ENCODE measurements around the gene DCUN1D1. TPM values are rescaled to one million over a fixed set of nuclear protein-coding genes. Genes with fewer than 3 reads are reported as not detected.

DCUN1D1 gene
- total and polyA plus RNA-seq, 2 of the 13 experiments (the other 11 are each of a cell fraction or from before 2014, with no cell fraction given): 10.5 to 39.7 TPM

GRCh38 chr3:183013856-183014255, 33.5 kb upstream of the DCUN1D1 start:
- no peaks in the 10 kb centered on the region for H4K20me1 ChIP-seq (ENCODE audit: insufficient read depth, low read length)
- in situ Hi-C loops (cut with HindIII; ENCODE audit: extremely low pct_ligation_motif_present, low pct_unique_long_range_greater_than_20kb) (no loop called here), intact Hi-C loops (cut with micrococcal nuclease; ENCODE audit: unreplicated experiment) (no loop called here)
- no peak for FAIRE-seq
- peaks cover 0 to 10% of the 10 kb centered on the region in 2 experiments; a peak in 2 of 5 replicates for H3K36me3 ChIP-seq (replicated peaks in 1 of 2; ENCODE audit: control insufficient read depth in 1 of 2, insufficient read depth in 2 of 2, low read length in 2 of 2)
- BruUV-seq (replicated peaks): no TSS peak
- H3K79me2 ChIP-seq (ENCODE audit: insufficient read depth, low read length): no peaks in the 10 kb centered on the region
- no peak overlapping the region for H3K27ac ChIP-seq (ENCODE audit: extremely low read length, insufficient read depth, low read length)
- no peak overlapping the region for H3K4me3 ChIP-seq (replicated peaks in 1 of 3; ENCODE audit: insufficient read depth in 1 of 3, low read depth in 2 of 3, low read length in 3 of 3)
- ATAC-seq: no peak
- no peak for DNase-seq (ENCODE audit: low spot score)
- WGBS (ENCODE audit: low lambda C conversion rate): 89% methylated on average over 6 of the region's 6 CpGs
- no peak overlapping the region for H2AFZ ChIP-seq (ENCODE audit: low read length)
- ChIA-PET CTCF (ENCODE audit: low intra/inter-chr PET ratio, low total read pairs) (no interaction called here), POLR2A (no interaction called here)
- H3K9me3 ChIP-seq (ENCODE audit: low read length): no peaks in the 10 kb centered on the region
- H3K4me2 ChIP-seq (ENCODE audit: low read depth, low read length): no peak overlapping the region
- H3K27me3 ChIP-seq (ENCODE audit: control insufficient read depth in 1 of 2, insufficient read depth in 2 of 2, low read length in 2 of 2): no peaks in the 10 kb centered on the region
- H3K9ac ChIP-seq (ENCODE audit: insufficient read depth, low read depth, low read length): no peak overlapping the region
- no peaks in the 10 kb centered on the region for H3K4me1 ChIP-seq (ENCODE audit: insufficient read depth, low read length)
- no peak for TF ChIP-seq NR1H2 (CRISPR knock-in tag; IDR thresholded peaks at IDR 0.05; ENCODE audit: borderline replicate concordance, low read depth)
- TF ChIP-seq XRCC5 (optimal IDR thresholded peaks at IDR 0.05; ENCODE audit: low read length): no peak
- no peak for TF ChIP-seq ZNF382 (CRISPR knock-in tag; IDR thresholded peaks at IDR 0.05; ENCODE audit: borderline replicate concordance)
- TF ChIP-seq ZBTB21 (CRISPR knock-in tag; IDR thresholded peaks at IDR 0.05): no peak
- no peak for TF ChIP-seq ARNT2 (CRISPR knock-in tag; IDR thresholded peaks at IDR 0.05; ENCODE audit: low read depth)
- no peak for TF ChIP-seq RBAK (CRISPR knock-in tag; IDR thresholded peaks at IDR 0.05)
- no peak for TF ChIP-seq PHF8 (CRISPR knock-in tag; IDR thresholded peaks at IDR 0.05)
- no peak for TF ChIP-seq ZFP41 (CRISPR knock-in tag; IDR thresholded peaks at IDR 0.05; ENCODE audit: borderline replicate concordance)
- TF ChIP-seq ZBTB3 (CRISPR knock-in tag; IDR thresholded peaks at IDR 0.05; ENCODE audit: borderline replicate concordance, low read depth): no peak
- no peak for TF ChIP-seq POGZ (CRISPR knock-in tag; IDR thresholded peaks at IDR 0.05)
- TF ChIP-seq ZFP1 (CRISPR knock-in tag; IDR thresholded peaks at IDR 0.05): no peak
- no peak for TF ChIP-seq CREM (IDR thresholded peaks at IDR 0.05)
- TF ChIP-seq CREM (CRISPR knock-in tag; IDR thresholded peaks at IDR 0.05): no peak
- no peak for TF ChIP-seq ZFP90 (CRISPR knock-in tag; IDR thresholded peaks at IDR 0.05; ENCODE audit: borderline replicate concordance)
- no peak for TF ChIP-seq NCOA2 (CRISPR knock-in tag; IDR thresholded peaks at IDR 0.05)
- no peak for TF ChIP-seq ZNF317 (CRISPR knock-in tag; IDR thresholded peaks at IDR 0.05)
- TF ChIP-seq SRSF1 (optimal IDR thresholded peaks at IDR 0.05; ENCODE audit: low read depth, low read length): no peak
- TF ChIP-seq NFATC3 (CRISPR knock-in tag; IDR thresholded peaks at IDR 0.05): no peak
